Gastroesophageal sphincter (tissue), 2 donors: ENCODE data around the gene GRK1.

Experiments used
- EP300 ChIP-seq: sonication (generic); formaldehyde crosslinking; IDR thresholded peaks from one replicate; pipeline ENCODE4 v1.6.1; 2017; ENCODE audit warnings: antibody characterized with exemption, mild to moderate bottlenecking
- POLR2A ChIP-seq, 2 donors: fragments of 450-650 bp; IDR thresholded peaks; one replicate each; pipeline ENCODE4 v1.6.1; 2017; ENCODE audit warnings: antibody characterized with exemption in 2 of 2, mild to moderate bottlenecking in 2 of 2, moderate library complexity in 1 of 2

- TF ChIP-seq EP300 (no peak), POLR2A (IDR thresholded peaks at IDR 0.05) (no peak)
Measured at GRCh38 chr13:113622791-113623490, 44.1 kb upstream of the GRK1 start.
